HepG2 (cell line): Measurements from ENCODE around the gene HSPA1A. TPM values are rescaled to one million over a fixed set of nuclear protein-coding genes. Genes with fewer than 3 reads are reported as not detected.

Experiments
- AGO1 ChIP-seq: fragments of 200-400 bp; formaldehyde crosslinking; IDR thresholded peaks from 2 replicates; pipeline ENCODE4 v1.6.1; 2017; ENCODE audit warnings: mild to moderate bottlenecking, low read depth, low read length, moderate library complexity; ENCODE audit not compliant: poor library complexity, severe bottlenecking
- DBP ChIP-seq: sonication (generic); formaldehyde crosslinking; IDR thresholded peaks from 2 replicates; pipeline ENCODE4 v1.4.0; 2020; ENCODE audit warnings: missing genetic modification reagents; ENCODE audit errors: not compliant biosample characterization
- FOXK2 ChIP-seq: fragments of 450-650 bp; IDR thresholded peaks from 2 replicates; pipeline ENCODE4 v1.6.1; 2016
- GZF1 ChIP-seq: sonication (generic); formaldehyde crosslinking; IDR thresholded peaks from 2 replicates; pipeline ENCODE4 v1.5.1; 2020; ENCODE audit warnings: mild to moderate bottlenecking, missing genetic modification reagents
- MEIS2 ChIP-seq: sonication (generic); formaldehyde crosslinking; IDR thresholded peaks from 2 replicates; pipeline ENCODE4 v1.9.0; 2021; ENCODE audit warnings: mild to moderate bottlenecking, missing genetic modification reagents
- MXD4 ChIP-seq: IDR thresholded peaks from 2 replicates; pipeline ENCODE4 v1.6.1; 2016; ENCODE audit warnings: mild to moderate bottlenecking, missing biosample characterization, missing genetic modification reagents
- NCOR1 ChIP-seq: fragments of 200-600 bp; sonication (generic); IDR thresholded peaks from 2 replicates; pipeline ENCODE4 v1.7.0; 2017; ENCODE audit warnings: antibody characterized with exemption, low read length, borderline replicate concordance
- NFIC ChIP-seq: IDR thresholded peaks from 2 replicates; pipeline ENCODE4 v1.6.1; 2012; ENCODE audit warnings: mild to moderate bottlenecking, low read length, inconsistent platforms
- NR1H2 ChIP-seq: sonication (generic); formaldehyde crosslinking; IDR thresholded peaks from 2 replicates; pipeline ENCODE4 v1.8.1; 2022; ENCODE audit warnings: low read depth, missing genetic modification reagents, borderline replicate concordance
- NRL ChIP-seq: sonication (generic); formaldehyde crosslinking; IDR thresholded peaks from 2 replicates; pipeline ENCODE4 v1.5.0; 2020; ENCODE audit warnings: missing genetic modification reagents, mild to moderate bottlenecking, moderate library complexity, borderline replicate concordance
- PCBP2 ChIP-seq: fragments of 200-400 bp; formaldehyde crosslinking; optimal IDR thresholded peaks from 2 replicates; pipeline ENCODE3; 2018; ENCODE audit warnings: low read length, low read depth; ENCODE audit not compliant: poor library complexity, severe bottlenecking
- SALL1 ChIP-seq: sonication (generic); formaldehyde crosslinking; IDR thresholded peaks from 2 replicates; pipeline ENCODE4 v1.8.0; 2022; ENCODE audit warnings: mild to moderate bottlenecking, missing genetic modification reagents
- SRSF9 ChIP-seq: fragments of 200-400 bp; formaldehyde crosslinking; IDR thresholded peaks from 2 replicates; pipeline ENCODE4 v1.6.1; 2018; ENCODE audit warnings: borderline replicate concordance, mild to moderate bottlenecking, low read depth, low read length; ENCODE audit not compliant: insufficient read depth, poor library complexity, severe bottlenecking
- ZBTB42 ChIP-seq: sonication (generic); formaldehyde crosslinking; IDR thresholded peaks from 2 replicates; pipeline ENCODE4 v1.5.0; 2020; ENCODE audit warnings: mild to moderate bottlenecking, missing genetic modification reagents
- ZFP36L2 ChIP-seq: sonication (generic); formaldehyde crosslinking; IDR thresholded peaks from 2 replicates; pipeline ENCODE4 v1.4.0; 2020; ENCODE audit warnings: missing genetic modification reagents
- ZNF160 ChIP-seq: sonication (generic); formaldehyde crosslinking; IDR thresholded peaks from 2 replicates; pipeline ENCODE4 v1.8.0; 2022; ENCODE audit warnings: mild to moderate bottlenecking, inconsistent platforms, missing genetic modification reagents
- ZNF530 ChIP-seq: sonication (generic); formaldehyde crosslinking; IDR thresholded peaks from 2 replicates; pipeline ENCODE4 v1.5.0; 2020; ENCODE audit warnings: low read depth, mild to moderate bottlenecking, missing genetic modification reagents
- ZNF567 ChIP-seq: sonication (generic); formaldehyde crosslinking; IDR thresholded peaks from 2 replicates; pipeline ENCODE4 v1.8.1; 2023; ENCODE audit warnings: mild to moderate bottlenecking, missing genetic modification reagents, borderline replicate concordance
- ZNF598 ChIP-seq: sonication (generic); formaldehyde crosslinking; IDR thresholded peaks from 2 replicates; pipeline ENCODE4 v1.5.1; 2020; ENCODE audit warnings: mild to moderate bottlenecking, missing genetic modification reagents, borderline replicate concordance
- ZNF749 ChIP-seq: sonication (generic); formaldehyde crosslinking; IDR thresholded peaks from 2 replicates; pipeline ENCODE4 v1.8.0; 2022; ENCODE audit warnings: mild to moderate bottlenecking, missing genetic modification reagents, moderate library complexity, borderline replicate concordance
- ZNF883 ChIP-seq: sonication (generic); formaldehyde crosslinking; IDR thresholded peaks from 2 replicates; pipeline ENCODE4 v1.5.1; 2020; ENCODE audit warnings: mild to moderate bottlenecking, missing genetic modification reagents; ENCODE audit errors: not compliant biosample characterization
- ZSCAN21 ChIP-seq: sonication (generic); formaldehyde crosslinking; IDR thresholded peaks from 2 replicates; pipeline ENCODE4 v1.8.0; 2022; ENCODE audit warnings: mild to moderate bottlenecking, missing genetic modification reagents, moderate library complexity, borderline replicate concordance
- polyA plus RNA-seq, 8 experiments: library from polyadenylated mRNA; depleted of rRNA in 3 of 8; stranded (reverse) in 7 of 8; unstranded in 1 of 8; fragments of >200 nt; fragmentation: Illumina TruSeq in 4 of 8; extraction: Trizol in 4 of 8; gene quantifications; 2 replicates each; pipeline versions ENCODE4 v1.2.1 to v1.2.3, GENCODE V29; 2011 to 2016; ENCODE audit warnings: low read depth in 4 of 8, missing spikeins in 1 of 8, mixed read lengths in 1 of 8; ENCODE audit not compliant: insufficient read depth in 1 of 8
- total RNA-seq, 5 experiments: library from RNA; depleted of rRNA; stranded (reverse); fragments of >200 nt; fragmentation: Illumina TruSeq; extraction: Trizol; gene quantifications; 2 replicates each; pipeline ENCODE4 v1.2.3, GENCODE V29; 2016; ENCODE audit warnings: low read depth in 1 of 5
- TF ChIP-seq, protein P1 (sequence below): sonication (generic); formaldehyde crosslinking; IDR thresholded peaks from 2 replicates; pipeline ENCODE4 v1.5.0; 2020; ENCODE audit warnings: mild to moderate bottlenecking, missing genetic modification reagents
- TF ChIP-seq, protein P2 (sequence below): IDR thresholded peaks from 2 replicates; pipeline ENCODE4 v1.6.1; 2016; ENCODE audit warnings: missing genetic modification reagents, missing compliant biosample characterization

The HSPA1A gene
- total and polyA plus RNA-seq, 2 of the 13 experiments (the other 11 are each of a cell fraction or from before 2014, with no cell fraction given) = 44.5 to 85.0 TPM

- TF ChIP-seq SRSF9 (no peak), ZNF749 (CRISPR knock-in tag) (peak; percentile 76; the same call in 1 of the 2 replicates), ZNF883 (CRISPR knock-in tag) (peak; percentile 73), ZSCAN21 (CRISPR knock-in tag) (peak; percentile 85; the same call in 1 of the 2 replicates), ZBTB42 (peak; percentile 89; the same call in 1 of the 2 replicates), ZFP36L2 (CRISPR knock-in tag) (0 out of 2 replicates have a peak, but pooled peaks have one; percentile 80), MXD4 (CRISPR knock-in tag) (peak; percentile 77), NR1H2 (CRISPR knock-in tag) (no peak), ZNF530 (CRISPR knock-in tag) (no peak), NCOR1 (0 out of 2 replicates have a peak, but pooled peaks have one; percentile 12), MEIS2 (CRISPR knock-in tag) (peak; percentile 66; the same call in 1 of the 2 replicates), ZNF567 (peak; percentile 87; the same call in 1 of the 2 replicates), NFIC (no peak), ZNF160 (CRISPR knock-in tag) (peak; percentile 84; the same call in 1 of the 2 replicates), DBP (CRISPR knock-in tag) (peak; percentile 82), NRL (CRISPR knock-in tag) (peak; percentile 96), AGO1 (peak; percentile 86), FOXK2 (peak; percentile 55; the same call in 1 of the 2 replicates), GZF1 (CRISPR knock-in tag) (peak; percentile 44; the same call in 1 of the 2 replicates), ZNF598 (CRISPR knock-in tag) (peak; percentile 85; the same call in 1 of the 2 replicates), PCBP2 (no peak), SALL1 (CRISPR knock-in tag) (peak; percentile 86)
- TF ChIP-seq, protein P1, sequence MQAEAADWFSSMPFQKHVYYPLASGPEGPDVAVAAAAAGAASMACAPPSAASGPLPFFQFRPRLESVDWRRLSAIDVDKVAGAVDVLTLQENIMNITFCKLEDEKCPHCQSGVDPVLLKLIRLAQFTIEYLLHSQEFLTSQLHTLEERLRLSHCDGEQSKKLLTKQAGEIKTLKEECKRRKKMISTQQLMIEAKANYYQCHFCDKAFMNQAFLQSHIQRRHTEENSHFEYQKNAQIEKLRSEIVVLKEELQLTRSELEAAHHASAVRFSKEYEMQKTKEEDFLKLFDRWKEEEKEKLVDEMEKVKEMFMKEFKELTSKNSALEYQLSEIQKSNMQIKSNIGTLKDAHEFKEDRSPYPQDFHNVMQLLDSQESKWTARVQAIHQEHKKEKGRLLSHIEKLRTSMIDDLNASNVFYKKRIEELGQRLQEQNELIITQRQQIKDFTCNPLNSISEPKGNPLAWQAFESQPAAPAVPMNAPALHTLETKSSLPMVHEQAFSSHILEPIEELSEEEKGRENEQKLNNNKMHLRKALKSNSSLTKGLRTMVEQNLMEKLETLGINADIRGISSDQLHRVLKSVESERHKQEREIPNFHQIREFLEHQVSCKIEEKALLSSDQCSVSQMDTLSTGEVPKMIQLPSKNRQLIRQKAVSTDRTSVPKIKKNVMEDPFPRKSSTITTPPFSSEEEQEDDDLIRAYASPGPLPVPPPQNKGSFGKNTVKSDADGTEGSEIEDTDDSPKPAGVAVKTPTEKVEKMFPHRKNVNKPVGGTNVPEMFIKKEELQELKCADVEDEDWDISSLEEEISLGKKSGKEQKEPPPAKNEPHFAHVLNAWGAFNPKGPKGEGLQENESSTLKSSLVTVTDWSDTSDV (CRISPR knock-in tag) = peak; percentile 84; the same call in 1 of the 2 replicates
- TF ChIP-seq, protein P2, sequence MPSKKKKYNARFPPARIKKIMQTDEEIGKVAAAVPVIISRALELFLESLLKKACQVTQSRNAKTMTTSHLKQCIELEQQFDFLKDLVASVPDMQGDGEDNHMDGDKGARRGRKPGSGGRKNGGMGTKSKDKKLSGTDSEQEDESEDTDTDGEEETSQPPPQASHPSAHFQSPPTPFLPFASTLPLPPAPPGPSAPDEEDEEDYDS = peak; percentile 99
These were observed 12.1 kb downstream of the HSPA1A start, which contains the start of gene HSPA1B (continued) for GRCh38 chr6:31827286-31828079.
